Glutamatergic neuron (in vitro differentiated cells): ENCODE measurements around the gene DHX34. TPM values are rescaled to one million over a fixed set of nuclear protein-coding genes. Genes with fewer than 3 reads are reported as not detected.

Experiments used
- DNase-seq: peaks from one replicate; pipeline ENCODE4 v3.0.0; 2022
- H3K27ac Mint-ChIP-seq: one replicate; pipeline ENCODE4 v1.8.0; 2020; ENCODE audit warnings: mild to moderate bottlenecking, mixed read lengths, inconsistent platforms; ENCODE audit not compliant: unreplicated experiment
- H3K27me3 Mint-ChIP-seq: one replicate; pipeline ENCODE4 v1.8.0; 2020; ENCODE audit warnings: mild to moderate bottlenecking, moderate library complexity, mixed read lengths, inconsistent platforms; ENCODE audit not compliant: unreplicated experiment
- H3K36me3 Mint-ChIP-seq: one replicate; pipeline ENCODE4 v1.8.0; 2020; ENCODE audit warnings: mild to moderate bottlenecking, mixed read lengths, inconsistent platforms; ENCODE audit not compliant: unreplicated experiment
- H3K4me1 Mint-ChIP-seq: one replicate; pipeline ENCODE4 v1.8.0; 2020; ENCODE audit warnings: mild to moderate bottlenecking, low read depth, mixed read lengths, inconsistent platforms; ENCODE audit not compliant: unreplicated experiment
- H3K4me3 Mint-ChIP-seq: one replicate; pipeline ENCODE4 v1.8.0; 2020; ENCODE audit warnings: mild to moderate bottlenecking, mixed read lengths, inconsistent platforms; ENCODE audit not compliant: unreplicated experiment
- H3K9me3 Mint-ChIP-seq: one replicate; pipeline ENCODE4 v1.8.0; 2020; ENCODE audit warnings: mild to moderate bottlenecking, moderate library complexity, mixed read lengths, inconsistent platforms; ENCODE audit not compliant: unreplicated experiment
- total RNA-seq: library from RNA; stranded (reverse); fragmentation: NEBNext Ultra II Directional; extraction: Animal tissue kit (Norgen Biotek cat#: 25700); gene quantifications from one replicate; pipeline ENCODE4 v1.2.1, GENCODE V29; 2021; ENCODE audit not compliant: unreplicated experiment
- TF ChIP-seq, protein P1 (sequence below): fragments of 200-600 bp; sonication (generic); IDR thresholded peaks from one replicate; pipeline ENCODE4 v1.5.0; 2021; ENCODE audit not compliant: partially characterized antibody, unreplicated experiment

The DHX34 gene
- total RNA-seq, 1 donor from 2014 or later, result 119 TPM

DNA sequence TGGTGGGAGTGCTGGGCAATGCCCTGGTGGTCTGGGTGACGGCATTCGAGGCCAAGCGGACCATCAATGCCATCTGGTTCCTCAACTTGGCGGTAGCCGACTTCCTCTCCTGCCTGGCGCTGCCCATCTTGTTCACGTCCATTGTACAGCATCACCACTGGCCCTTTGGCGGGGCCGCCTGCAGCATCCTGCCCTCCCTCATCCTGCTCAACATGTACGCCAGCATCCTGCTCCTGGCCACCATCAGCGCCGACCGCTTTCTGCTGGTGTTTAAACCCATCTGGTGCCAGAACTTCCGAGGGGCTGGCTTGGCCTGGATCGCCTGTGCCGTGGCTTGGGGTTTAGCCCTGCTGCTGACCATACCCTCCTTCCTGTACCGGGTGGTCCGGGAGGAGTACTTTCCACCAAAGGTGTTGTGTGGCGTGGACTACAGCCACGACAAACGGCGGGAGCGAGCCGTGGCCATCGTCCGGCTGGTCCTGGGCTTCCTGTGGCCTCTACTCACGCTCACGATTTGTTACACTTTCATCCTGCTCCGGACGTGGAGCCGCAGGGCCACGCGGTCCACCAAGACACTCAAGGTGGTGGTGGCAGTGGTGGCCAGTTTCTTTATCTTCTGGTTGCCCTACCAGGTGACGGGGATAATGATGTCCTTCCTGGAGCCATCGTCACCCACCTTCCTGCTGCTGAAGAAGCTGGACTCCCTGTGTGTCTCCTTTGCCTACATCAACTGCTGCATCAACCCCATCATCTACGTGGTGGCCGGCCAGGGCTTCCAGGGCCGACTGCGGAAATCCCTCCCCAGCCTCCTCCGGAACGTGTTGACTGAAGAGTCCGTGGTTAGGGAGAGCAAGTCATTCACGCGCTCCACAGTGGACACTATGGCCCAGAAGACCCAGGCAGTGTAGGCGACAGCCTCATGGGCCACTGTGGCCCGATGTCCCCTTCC, 28.9 kb upstream of the DHX34 start:
- Mint-ChIP-seq H3K36me3 (peaks cover 6% of the 10 kb centered on the region), H3K4me3 (no peak overlapping the region), H3K27ac (no peak overlapping the region)

DNA sequence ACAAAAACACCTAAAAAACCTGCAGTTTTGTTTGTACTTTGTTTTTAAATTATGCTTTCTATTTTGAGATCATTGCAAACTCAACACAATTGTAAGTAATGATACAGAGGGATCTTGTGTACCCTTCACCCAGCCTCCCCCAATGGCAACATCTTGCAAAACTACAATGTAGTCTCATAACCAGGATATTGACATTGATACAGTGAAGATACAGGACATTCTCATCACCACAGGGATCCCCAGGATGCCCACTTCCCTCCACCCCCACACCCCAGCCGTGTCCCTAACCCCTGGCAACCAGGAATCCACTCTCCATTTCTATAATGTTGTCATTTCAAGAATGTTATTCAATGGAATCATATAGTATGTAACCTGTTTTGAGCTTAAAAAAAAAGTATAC, 27.5 kb upstream of the DHX34 start:
- Mint-ChIP-seq H3K27me3 (peaks cover 1% of the 10 kb centered on the region), H3K9me3 (peaks cover 7% of the 10 kb centered on the region), H3K36me3 (peaks cover 6% of the 10 kb centered on the region), H3K4me3 (no peak overlapping the region), H3K27ac (no peak overlapping the region), H3K4me1 (no peaks in the 10 kb centered on the region)
- TF ChIP-seq, protein P1, sequence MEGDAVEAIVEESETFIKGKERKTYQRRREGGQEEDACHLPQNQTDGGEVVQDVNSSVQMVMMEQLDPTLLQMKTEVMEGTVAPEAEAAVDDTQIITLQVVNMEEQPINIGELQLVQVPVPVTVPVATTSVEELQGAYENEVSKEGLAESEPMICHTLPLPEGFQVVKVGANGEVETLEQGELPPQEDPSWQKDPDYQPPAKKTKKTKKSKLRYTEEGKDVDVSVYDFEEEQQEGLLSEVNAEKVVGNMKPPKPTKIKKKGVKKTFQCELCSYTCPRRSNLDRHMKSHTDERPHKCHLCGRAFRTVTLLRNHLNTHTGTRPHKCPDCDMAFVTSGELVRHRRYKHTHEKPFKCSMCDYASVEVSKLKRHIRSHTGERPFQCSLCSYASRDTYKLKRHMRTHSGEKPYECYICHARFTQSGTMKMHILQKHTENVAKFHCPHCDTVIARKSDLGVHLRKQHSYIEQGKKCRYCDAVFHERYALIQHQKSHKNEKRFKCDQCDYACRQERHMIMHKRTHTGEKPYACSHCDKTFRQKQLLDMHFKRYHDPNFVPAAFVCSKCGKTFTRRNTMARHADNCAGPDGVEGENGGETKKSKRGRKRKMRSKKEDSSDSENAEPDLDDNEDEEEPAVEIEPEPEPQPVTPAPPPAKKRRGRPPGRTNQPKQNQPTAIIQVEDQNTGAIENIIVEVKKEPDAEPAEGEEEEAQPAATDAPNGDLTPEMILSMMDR, result no peak
- DNase-seq, result no peak

More for the DNA sequence above, 28.9 kb upstream of the DHX34 start:
- Mint-ChIP-seq H3K4me1 (no peaks in the 10 kb centered on the region), H3K9me3 (peaks cover 8% of the 10 kb centered on the region), H3K27me3 (peaks cover 1% of the 10 kb centered on the region)
- DNase-seq, result no peak
- TF ChIP-seq, protein P1, result no peak

DNA sequence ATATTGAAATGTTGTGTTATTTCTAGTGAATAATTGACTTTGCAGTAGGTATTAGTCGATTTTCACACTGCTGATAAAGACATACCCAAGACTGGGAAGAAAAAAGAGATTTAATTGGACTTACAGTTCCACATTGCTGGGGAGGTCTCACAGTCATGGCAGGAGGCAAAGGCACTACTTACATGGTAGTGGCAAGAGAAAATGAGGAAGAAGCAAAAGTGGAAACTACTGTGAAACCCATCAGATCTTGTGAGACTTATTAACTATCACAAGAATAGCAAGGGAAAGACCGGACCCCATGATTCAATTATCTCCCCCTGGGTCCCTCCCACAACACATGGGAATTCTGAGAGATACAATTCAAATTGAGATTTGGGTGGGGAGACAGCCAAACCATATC, 27.1 kb upstream of the DHX34 start:
- Mint-ChIP-seq H3K4me3 (no peak overlapping the region), H3K36me3 (peaks cover 6% of the 10 kb centered on the region), H3K4me1 (no peaks in the 10 kb centered on the region), H3K9me3 (peaks cover 7% of the 10 kb centered on the region), H3K27ac (no peak overlapping the region), H3K27me3 (peaks cover 1% of the 10 kb centered on the region)
- no peak for DNase-seq
- TF ChIP-seq, protein P1, result no peak

DNA sequence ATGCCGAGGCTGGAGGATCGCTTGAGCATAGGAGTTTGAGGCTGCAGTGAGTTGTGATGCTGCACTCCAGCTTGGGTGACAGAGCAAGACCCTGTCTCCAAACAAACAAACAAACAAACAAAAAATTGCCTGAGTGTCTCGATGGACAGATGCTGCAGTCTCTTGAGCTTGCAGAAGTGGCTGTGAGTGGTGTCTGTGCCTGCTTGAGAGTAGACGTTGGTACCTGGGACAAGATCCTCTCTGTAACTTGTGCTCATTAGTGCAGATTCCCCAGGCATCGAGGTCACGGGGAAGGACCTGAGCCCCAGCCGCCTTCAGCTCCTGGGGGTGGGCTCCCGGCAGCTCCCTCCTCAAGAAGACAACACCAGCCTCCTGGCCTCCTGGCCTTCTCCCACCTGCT, 25.7 kb upstream of the DHX34 start:
- peaks cover 1% of the 10 kb centered on the region for H3K27me3 Mint-ChIP-seq
- H3K4me3 Mint-ChIP-seq, result no peak overlapping the region
- no peak overlapping the region for H3K27ac Mint-ChIP-seq
- no peaks in the 10 kb centered on the region for H3K4me1 Mint-ChIP-seq
- TF ChIP-seq, protein P1, result no peak
- H3K36me3 Mint-ChIP-seq, result peaks cover 6% of the 10 kb centered on the region
- DNase-seq, result no peak
- peaks cover 7% of the 10 kb centered on the region for H3K9me3 Mint-ChIP-seq

DNA sequence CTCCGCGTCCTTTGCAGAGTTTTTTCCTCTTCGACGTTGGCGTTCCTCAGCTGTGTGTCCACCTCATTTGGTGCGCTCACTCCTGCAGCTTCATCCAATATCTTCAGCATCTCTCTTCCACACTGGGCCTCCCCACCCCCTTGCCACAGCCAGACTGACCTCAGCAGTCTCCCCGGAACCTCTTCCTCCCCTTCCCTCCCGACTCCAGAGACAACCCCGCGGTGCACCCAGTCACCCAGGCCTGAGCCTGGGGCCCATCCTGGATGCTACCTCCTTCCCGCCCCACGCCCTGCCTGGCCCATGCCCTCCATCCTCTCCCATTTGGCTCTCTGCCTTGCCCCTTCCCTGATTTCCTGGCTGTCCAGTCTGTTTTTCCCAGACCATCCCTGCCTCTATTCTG, 25.2 kb upstream of the DHX34 start:
- H3K27me3 Mint-ChIP-seq, result peaks cover 1% of the 10 kb centered on the region
- no peaks in the 10 kb centered on the region for H3K4me1 Mint-ChIP-seq
- H3K4me3 Mint-ChIP-seq, result no peak overlapping the region
- DNase-seq, result no peak
- TF ChIP-seq, protein P1, result no peak
- no peak overlapping the region for H3K27ac Mint-ChIP-seq
- peaks cover 6% of the 10 kb centered on the region for H3K36me3 Mint-ChIP-seq
- H3K9me3 Mint-ChIP-seq, result peaks cover 7% of the 10 kb centered on the region
